ENCODE results near the gene HPN.
"Not testable (repeated sequence)": the region's sequence is repeated elsewhere in the genome, so short reads cannot be mapped to it uniquely, and the experiment has no call there.

HPN gene

GRCh38 chr19:35009424-35010415 lies 31.8 kb upstream of the HPN start:
- no peak for DNase-seq (ENCODE audit: low read depth)

DNA sequence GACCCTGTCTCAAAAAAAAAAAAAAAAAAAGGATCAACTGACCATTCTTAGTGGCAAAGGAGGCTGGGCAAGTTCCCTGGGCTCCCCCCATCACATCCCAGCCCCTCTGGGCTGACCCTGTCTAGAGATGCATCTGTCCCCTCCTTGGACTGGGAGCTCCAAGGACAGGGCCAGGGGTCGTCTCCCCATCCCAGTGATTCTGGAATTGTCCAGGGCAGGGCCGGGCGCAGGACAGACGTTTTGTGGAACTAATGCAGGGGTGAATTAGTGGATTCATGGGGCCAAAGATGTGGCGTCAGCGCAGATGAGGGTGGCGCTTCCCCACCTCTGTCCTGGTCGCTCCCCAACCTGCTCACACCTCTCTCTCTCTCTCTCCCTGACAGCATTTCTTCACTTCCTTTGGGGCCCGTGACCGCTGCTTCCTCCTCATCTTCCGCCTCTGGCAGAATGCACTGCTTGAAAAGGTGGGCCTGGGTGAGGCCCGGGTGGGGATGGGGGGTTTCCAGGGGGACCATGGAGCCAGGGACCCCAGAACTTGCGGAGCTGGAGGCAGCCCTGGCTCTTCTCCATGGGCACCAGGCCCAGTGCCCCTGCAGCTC lies 30.3 kb upstream of the HPN start:
- no peak for DNase-seq (ENCODE audit: low read depth)

- no peak for DNase-seq (ENCODE audit: low read depth)
Measured at GRCh38 chr19:35011737-35012682, 29.5 kb upstream of the HPN start.

DNA sequence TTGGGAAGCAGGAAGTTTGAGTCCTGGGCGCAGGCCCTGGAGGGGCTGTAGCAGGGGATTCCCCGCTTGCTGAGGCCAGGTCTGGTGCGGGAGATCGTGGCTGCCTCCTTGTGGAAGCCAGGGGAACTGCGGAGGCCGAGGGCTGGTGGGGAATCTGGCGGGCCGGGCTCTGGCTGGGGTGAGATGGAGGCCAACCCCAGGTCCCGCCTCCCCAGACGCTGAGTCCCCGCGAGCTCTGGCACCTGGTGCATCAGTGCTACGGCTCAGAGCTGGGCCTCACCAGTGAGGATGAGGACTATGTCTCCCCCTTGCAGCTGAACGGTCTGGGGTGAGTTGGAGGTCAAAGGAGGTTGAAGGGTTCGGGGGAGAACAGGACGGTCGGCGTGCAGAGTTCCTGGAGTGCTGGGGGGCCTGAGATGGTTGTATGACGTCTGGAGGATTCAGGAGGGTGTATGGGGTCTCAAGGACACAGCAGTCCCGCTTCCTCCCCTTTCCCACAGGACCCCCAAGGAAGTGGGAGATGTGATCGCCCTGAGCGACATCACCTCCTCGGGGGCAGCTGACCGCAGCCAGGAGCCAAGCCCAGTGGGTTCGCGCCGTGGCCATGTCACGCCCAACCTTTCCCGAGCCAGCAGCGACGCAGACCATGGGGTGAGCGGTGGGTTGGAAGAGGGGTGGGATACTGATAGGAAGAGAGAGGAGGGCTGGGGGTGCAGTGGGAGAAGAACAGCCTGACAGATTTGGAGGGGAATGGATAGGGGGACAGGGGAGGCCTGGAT lies 28.3 kb upstream of the HPN start:
- peak; percentile 61 for DNase-seq (ENCODE audit: low read depth)

DNA sequence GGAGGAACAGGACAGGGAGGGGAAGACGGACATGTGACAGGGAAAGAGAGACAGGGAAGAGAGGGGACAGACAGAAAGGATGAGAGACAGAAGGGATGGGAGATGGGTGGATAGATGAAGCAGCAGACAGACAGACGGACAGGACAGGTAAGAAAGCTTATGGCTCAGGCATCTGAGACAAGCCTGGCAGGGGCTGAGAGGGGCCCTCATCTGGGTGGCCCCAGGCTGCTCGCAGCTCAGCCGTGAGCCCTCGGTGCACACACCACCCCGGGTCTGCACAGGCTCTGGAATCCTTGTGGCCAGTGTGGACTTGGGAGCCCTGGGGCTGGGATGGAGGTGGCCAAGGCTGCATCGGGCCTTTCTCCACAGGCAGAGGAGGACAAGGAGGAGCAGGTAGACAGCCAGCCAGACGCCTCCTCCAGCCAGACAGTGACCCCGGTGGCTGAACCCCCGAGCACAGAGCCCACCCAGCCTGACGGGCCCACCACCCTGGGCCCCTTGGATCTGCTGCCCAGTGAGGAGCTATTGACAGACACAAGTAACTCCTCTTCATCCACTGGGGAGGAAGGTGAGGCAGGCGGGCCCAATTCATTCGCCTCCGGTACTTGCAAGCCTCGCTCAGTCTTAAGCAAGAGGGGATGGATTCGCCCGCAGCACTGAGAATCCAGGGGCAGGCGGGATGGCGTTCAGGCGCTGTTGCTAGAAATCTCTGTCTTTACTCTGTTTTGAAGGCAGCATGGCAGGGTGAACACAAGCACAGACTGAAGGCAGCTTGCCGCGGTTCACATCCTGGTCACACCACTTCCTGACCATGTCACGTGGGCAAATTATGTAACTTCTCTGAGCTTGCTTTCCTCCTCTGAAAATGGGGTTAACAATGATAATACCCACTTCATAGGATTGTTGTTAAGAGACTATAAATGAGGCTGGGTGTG lies 27.4 kb upstream of the HPN start:
- no peak for DNase-seq (ENCODE audit: low read depth)

DNA sequence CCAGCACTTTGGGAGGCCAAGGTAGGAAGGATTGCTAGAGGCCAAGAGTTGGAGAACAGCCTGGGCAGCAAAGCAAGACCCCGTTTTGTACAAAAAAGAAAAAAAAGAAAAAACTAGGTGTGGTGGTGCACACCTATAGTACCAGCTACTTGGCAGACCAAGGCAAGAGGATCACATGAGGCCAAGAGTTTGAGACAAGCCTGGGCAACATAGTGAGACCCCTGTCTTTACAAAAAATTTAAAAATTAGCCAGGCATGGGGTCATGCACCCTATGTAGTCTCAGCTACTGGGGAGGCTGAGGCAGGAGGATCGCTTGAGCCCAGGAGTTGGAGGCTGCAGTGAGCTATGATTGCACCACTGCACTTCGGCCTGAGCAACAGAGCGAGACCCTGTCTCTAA lies 26.7 kb upstream of the HPN start:
- DNase-seq (ENCODE audit: low read depth), result not testable (repeated sequence)

GRCh38 chr19:35015270-35015953 lies 26.1 kb upstream of the HPN start:
- no peak for DNase-seq (ENCODE audit: low read depth)

- no peak for DNase-seq (ENCODE audit: low read depth)
Measured at GRCh38 chr19:35015954-35016351, 25.6 kb upstream of the HPN start.

DNA sequence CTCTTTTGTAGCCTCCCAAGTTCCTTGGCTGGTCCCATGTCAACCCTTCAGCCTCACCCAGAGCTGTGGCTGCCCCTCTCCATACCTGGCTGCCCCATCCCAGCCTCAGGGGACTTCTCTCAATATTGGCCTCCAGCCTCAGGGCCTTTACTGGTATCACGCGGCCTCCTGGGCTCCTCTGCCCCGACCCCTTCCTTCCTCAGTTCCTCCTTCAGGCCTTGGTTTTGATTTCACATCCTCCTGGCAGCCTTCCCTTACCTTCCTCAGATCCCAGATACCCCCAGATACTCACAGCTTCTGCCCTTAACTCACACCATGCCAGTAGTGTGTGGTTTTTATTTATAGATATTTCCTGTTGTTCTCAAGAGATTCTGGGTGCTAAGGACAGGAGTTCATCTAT lies 24.0 kb upstream of the HPN start:
- no peak for DNase-seq (ENCODE audit: low read depth)

DNA sequence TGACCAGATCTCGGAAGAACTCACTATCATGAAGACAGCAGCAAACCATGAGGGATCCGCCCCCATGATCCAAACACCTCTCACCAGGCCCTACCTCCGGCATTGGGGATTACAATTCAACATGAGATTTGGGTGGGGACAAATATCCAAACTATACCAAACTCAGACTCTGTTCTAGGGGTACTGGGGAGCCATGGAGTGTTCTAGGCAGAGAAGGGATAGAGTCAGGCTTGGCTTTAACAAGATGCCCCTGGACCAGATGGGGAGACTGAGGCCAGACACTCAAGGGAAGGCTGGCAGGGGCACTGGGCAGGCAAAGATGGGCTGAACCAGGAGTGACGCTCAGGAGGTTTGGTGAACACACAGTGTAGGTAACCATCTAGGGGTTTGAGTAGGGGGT lies 23.1 kb upstream of the HPN start:
- DNase-seq (ENCODE audit: low read depth), result no peak

- no peak for DNase-seq (ENCODE audit: low read depth)
Measured at GRCh38 chr19:35019144-35019543, 22.4 kb upstream of the HPN start.

GRCh38 chr19:35021016-35021415 lies 20.5 kb upstream of the HPN start:
- DNase-seq (ENCODE audit: low read depth), result no peak

- DNase-seq (ENCODE audit: low read depth), result no peak
Measured at GRCh38 chr19:35021596-35021995, 19.9 kb upstream of the HPN start.

- DNase-seq (ENCODE audit: low read depth), result no peak
Measured at GRCh38 chr19:35022460-35022859, 19.1 kb upstream of the HPN start.

GRCh38 chr19:35023428-35023827 lies 18.1 kb upstream of the HPN start:
- DNase-seq (ENCODE audit: low read depth), result no peak

- DNase-seq (ENCODE audit: low read depth), result no peak
Measured at GRCh38 chr19:35024095-35024494, 17.4 kb upstream of the HPN start.

DNA sequence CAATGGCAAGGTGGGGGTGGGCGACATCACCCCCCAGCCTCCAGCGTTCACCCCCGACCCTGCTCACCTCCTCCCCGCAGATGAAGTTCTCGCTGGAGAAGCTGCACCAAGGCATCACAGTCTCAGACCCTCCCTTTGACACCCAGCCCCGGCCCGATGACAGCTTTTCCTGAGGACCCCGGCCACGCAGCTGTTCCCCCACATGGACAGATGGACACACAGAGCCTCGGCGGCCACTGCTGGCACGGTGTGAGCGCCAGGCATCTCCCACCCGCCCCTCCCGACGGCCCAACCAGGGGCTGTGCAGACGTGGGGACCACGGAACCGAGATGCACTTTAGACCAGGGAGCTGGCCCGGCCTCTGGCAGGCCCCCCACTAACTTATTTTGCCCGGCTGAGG lies 15.6 kb upstream of the HPN start:
- DNase-seq (ENCODE audit: low read depth), result no peak

- no peak for DNase-seq (ENCODE audit: low read depth)
Measured at GRCh38 chr19:35026418-35026817, 15.1 kb upstream of the HPN start.

DNA sequence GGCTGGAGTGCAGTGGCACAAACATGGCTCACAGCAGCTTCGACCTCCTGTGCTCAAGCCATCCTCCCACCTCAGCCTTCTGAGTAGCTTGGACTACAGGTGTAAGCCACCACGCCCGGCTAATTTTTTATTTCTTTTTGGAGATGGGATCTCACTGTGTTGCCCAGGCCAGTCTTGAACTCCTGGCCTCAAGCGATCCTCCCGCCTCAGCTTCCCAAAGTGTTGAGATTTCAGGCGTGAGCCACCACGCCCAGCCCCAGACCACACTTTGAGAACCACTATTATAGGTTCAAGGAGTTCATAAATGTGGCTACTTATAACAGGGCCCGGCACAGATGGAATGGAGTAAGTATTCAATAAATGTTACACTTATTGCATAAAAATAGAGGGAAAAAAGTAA lies 14.5 kb upstream of the HPN start:
- DNase-seq (ENCODE audit: low read depth), result no peak
